ENCODE data around the gene RTN4RL1.
"Not testable (repeated sequence)": the region's sequence is repeated elsewhere in the genome, so short reads cannot be mapped to it uniquely, and the experiment has no call there.

The RTN4RL1 gene

GRCh38 chr17:1985093-1985492 lies 40.0 kb downstream of the RTN4RL1 start:
- TF ChIP-seq POLR2A (IDR thresholded peaks at IDR 0.05; ENCODE audit: low read depth, low read length): no peak
- no peak for DNase-seq (ENCODE audit: insufficient read length, low spot score)
- no peak for FAIRE-seq

- peak; percentile 63 for DNase-seq (ENCODE audit: insufficient read length, low spot score)
- not testable (repeated sequence) for FAIRE-seq
These were observed 42.3 kb downstream of the RTN4RL1 start for GRCh38 chr17:1982793-1983366.

GRCh38 chr17:1980665-1981250 lies 44.4 kb downstream of the RTN4RL1 start:
- DNase-seq (ENCODE audit: insufficient read length, low spot score) (no peak), FAIRE-seq (no peak)
- no peak for TF ChIP-seq POLR2A (IDR thresholded peaks at IDR 0.05; ENCODE audit: low read depth, low read length)

- FAIRE-seq: no peak
- no peak for TF ChIP-seq POLR2A (IDR thresholded peaks at IDR 0.05; ENCODE audit: low read depth, low read length)
- no peak for DNase-seq (ENCODE audit: insufficient read length, low spot score)
These were observed 45.8 kb downstream of the RTN4RL1 start for GRCh38 chr17:1979182-1979985.

GRCh38 chr17:1978396-1978949 lies 46.7 kb downstream of the RTN4RL1 start:
- FAIRE-seq: no peak
- no peak for DNase-seq (ENCODE audit: insufficient read length, low spot score)
- no peak for TF ChIP-seq POLR2A (IDR thresholded peaks at IDR 0.05; ENCODE audit: low read depth, low read length)

- no peak for TF ChIP-seq POLR2A (IDR thresholded peaks at IDR 0.05; ENCODE audit: low read depth, low read length)
- DNase-seq (ENCODE audit: insufficient read length, low spot score) (no peak), FAIRE-seq (no peak)
These were observed 47.3 kb downstream of the RTN4RL1 start for GRCh38 chr17:1977583-1978395.

GRCh38 chr17:1976683-1977064 lies 48.5 kb downstream of the RTN4RL1 start:
- no peak for FAIRE-seq
- no peak for TF ChIP-seq POLR2A (IDR thresholded peaks at IDR 0.05; ENCODE audit: low read depth, low read length)

GRCh38 chr17:1976000-1976682 lies 49.0 kb downstream of the RTN4RL1 start:
- no peak for TF ChIP-seq POLR2A (IDR thresholded peaks at IDR 0.05; ENCODE audit: low read depth, low read length)
- DNase-seq (ENCODE audit: insufficient read length, low spot score) (no peak), FAIRE-seq (no peak)

More at GRCh38 chr17:1976683-1977064, 48.5 kb downstream of the RTN4RL1 start:
- no peak for DNase-seq (ENCODE audit: insufficient read length, low spot score)

GRCh38 chr17:1975573-1975972 lies 49.6 kb downstream of the RTN4RL1 start:
- no peak for TF ChIP-seq POLR2A (IDR thresholded peaks at IDR 0.05; ENCODE audit: low read depth, low read length)
- FAIRE-seq (no peak), DNase-seq (ENCODE audit: insufficient read length, low spot score) (no peak)

GRCh38 chr17:1972487-1973160 lies 52.5 kb downstream of the RTN4RL1 start:
- no peak for FAIRE-seq
- no peak for DNase-seq (ENCODE audit: insufficient read length, low spot score)
- TF ChIP-seq POLR2A (IDR thresholded peaks at IDR 0.05; ENCODE audit: low read depth, low read length): no peak

GRCh38 chr17:1970843-1971384 lies 54.2 kb downstream of the RTN4RL1 start:
- no peak for TF ChIP-seq POLR2A (IDR thresholded peaks at IDR 0.05; ENCODE audit: low read depth, low read length)
- FAIRE-seq (no peak), DNase-seq (ENCODE audit: insufficient read length, low spot score) (no peak)

- TF ChIP-seq POLR2A (IDR thresholded peaks at IDR 0.05; ENCODE audit: low read depth, low read length): no peak
- DNase-seq (ENCODE audit: insufficient read length, low spot score): no peak
- FAIRE-seq: no peak
These were observed 55.4 kb downstream of the RTN4RL1 start for GRCh38 chr17:1969712-1970111.
